ENCODE measurements around the gene EVL.

GRCh38 chr14:100031506-100032281 is 33.5 kb upstream of the EVL start:
- TF ChIP-seq CTCF (conservative IDR thresholded peaks at IDR 0.05 in 1 of 2, IDR thresholded peaks at IDR 0.05 in 1 of 2; ENCODE audit: low read depth in 1 of 2, low read length in 2 of 2) = no peak
- no peak for TF ChIP-seq EZH2 (IDR thresholded peaks at IDR 0.05; ENCODE audit: low read length, missing control alignments)

Measured in fibroblast of lung (primary cell).